ENCODE results near the gene EFCAB9.

EFCAB9 gene

GRCh38 chr5:172243302-172243701 lies 49.3 kb downstream of the EFCAB9 start:
- no peak for DNase-seq (ENCODE audit: low spot score)

- no peak for DNase-seq (ENCODE audit: low spot score)
Measured at GRCh38 chr5:172245046-172245445, 51.1 kb downstream of the EFCAB9 start.

- no peak for DNase-seq (ENCODE audit: low spot score)
Measured at GRCh38 chr5:172245703-172246125, 51.7 kb downstream of the EFCAB9 start.

GRCh38 chr5:172248637-172249036 lies 54.7 kb downstream of the EFCAB9 start:
- DNase-seq (ENCODE audit: low spot score) = no peak

GRCh38 chr5:172251419-172251818 lies 57.4 kb downstream of the EFCAB9 start:
- DNase-seq (ENCODE audit: low spot score) = no peak

GRCh38 chr5:172252501-172252900 lies 58.5 kb downstream of the EFCAB9 start:
- no peak for DNase-seq (ENCODE audit: low spot score)

Measured in HuH-7 (cell line).